Activated CD4-positive, CD25-positive, alpha-beta regulatory T cell treated with anti-CD3 and anti-CD28 coated beads, Interleukin-2, amount 50 U/mL, for 24 hours (primary cell): Measurements from ENCODE around the gene RCE1.

ENCODE experiments used
- ATAC-seq, 2 donors: fragments of 150-1000 bp; cut with Tn5 transposase; one replicate each; pipeline ENCODE4 v1.10.0; 2021; ENCODE audit warnings: mild to moderate bottlenecking in 1 of 2, moderate library complexity in 1 of 2

RCE1 gene

GRCh38 chr11:66889960-66890359, 46.7 kb downstream of the RCE1 start:
- ATAC-seq = no peak

GRCh38 chr11:66891851-66892660, 48.8 kb downstream of the RCE1 start:
- peak; percentile 99 to 100 for ATAC-seq

GRCh38 chr11:66892911-66893310, 49.7 kb downstream of the RCE1 start:
- ATAC-seq = no peak

GRCh38 chr11:66894141-66894540, 50.9 kb downstream of the RCE1 start:
- no peak for ATAC-seq
